ENCODE measurements around the gene VIPR2.

DNA sequence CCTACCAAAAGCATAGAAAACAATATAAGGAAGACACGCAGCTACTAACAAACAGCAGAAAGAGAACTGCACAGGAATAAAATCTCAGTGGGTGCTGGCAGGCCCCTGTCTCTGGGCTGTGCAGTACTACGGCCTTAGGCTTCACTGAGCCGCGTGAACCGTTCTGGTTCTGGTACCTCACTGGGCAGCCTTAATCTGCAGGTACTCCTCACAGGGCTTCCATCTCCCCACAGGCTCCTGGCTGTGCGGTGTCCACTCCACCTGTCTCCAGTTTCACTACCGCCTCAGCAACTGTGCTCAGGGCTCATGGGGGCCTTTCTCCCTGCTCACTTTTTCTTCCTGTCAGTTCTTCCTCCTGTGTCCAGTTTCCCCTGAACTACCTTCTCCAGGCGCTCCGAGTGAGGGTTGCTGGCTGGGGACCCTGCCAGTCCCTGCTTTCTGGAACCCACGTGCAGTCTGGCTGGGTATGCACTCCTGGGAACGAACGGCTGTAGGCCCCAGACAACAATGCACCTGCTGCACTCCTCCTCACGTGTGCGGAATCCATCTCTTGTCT is 75.7 kb downstream of the VIPR2 start:
- TF ChIP-seq SUZ12 (IDR thresholded peaks at IDR 0.05; ENCODE audit: extremely low read depth, insufficient read depth, insufficient read length): no peak
- TF ChIP-seq YY1 (IDR thresholded peaks at IDR 0.05; ENCODE audit: insufficient read depth, insufficient read length): no peak

All from NT2/D1 (cell line).